OCI-LY1 (cell line): ENCODE results near the gene MARCHF5.
"Not testable (repeated sequence)": the region's sequence is repeated elsewhere in the genome, so short reads cannot be mapped to it uniquely, and the experiment has no call there.

Source experiments
- EZH2 ChIP-seq: fragments of 200-600 bp; sonication (generic), shearing (Covaris generic); IDR thresholded peaks from 2 replicates; pipeline ENCODE4 v1.8.0; 2017; ENCODE audit warnings: borderline replicate concordance, mixed run types, mild to moderate bottlenecking, antibody characterized with exemption, low read length, moderate library complexity, mixed read lengths
- TF ChIP-seq, protein P1 (sequence below): fragments of 200-600 bp; sonication (generic), shearing (Covaris generic); IDR thresholded peaks from 2 replicates; pipeline ENCODE4 v1.5.1; 2017; ENCODE audit warnings: mild to moderate bottlenecking, antibody characterized with exemption, low read length, moderate library complexity, mixed read lengths

DNA sequence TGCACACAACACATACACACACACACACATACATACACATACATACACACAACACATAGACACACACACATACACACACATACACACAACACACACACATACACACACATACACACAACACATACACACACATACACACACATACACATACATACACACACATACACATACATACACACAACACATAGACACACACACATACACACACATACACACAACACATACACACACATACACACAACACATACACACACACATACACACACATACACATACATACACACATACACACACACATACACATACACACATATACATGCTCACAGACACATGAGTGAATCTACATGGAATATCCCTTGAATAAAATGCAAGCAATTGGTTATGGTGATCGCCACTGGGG, 102.2 kb downstream of the MARCHF5 start:
- TF ChIP-seq, protein P1, sequence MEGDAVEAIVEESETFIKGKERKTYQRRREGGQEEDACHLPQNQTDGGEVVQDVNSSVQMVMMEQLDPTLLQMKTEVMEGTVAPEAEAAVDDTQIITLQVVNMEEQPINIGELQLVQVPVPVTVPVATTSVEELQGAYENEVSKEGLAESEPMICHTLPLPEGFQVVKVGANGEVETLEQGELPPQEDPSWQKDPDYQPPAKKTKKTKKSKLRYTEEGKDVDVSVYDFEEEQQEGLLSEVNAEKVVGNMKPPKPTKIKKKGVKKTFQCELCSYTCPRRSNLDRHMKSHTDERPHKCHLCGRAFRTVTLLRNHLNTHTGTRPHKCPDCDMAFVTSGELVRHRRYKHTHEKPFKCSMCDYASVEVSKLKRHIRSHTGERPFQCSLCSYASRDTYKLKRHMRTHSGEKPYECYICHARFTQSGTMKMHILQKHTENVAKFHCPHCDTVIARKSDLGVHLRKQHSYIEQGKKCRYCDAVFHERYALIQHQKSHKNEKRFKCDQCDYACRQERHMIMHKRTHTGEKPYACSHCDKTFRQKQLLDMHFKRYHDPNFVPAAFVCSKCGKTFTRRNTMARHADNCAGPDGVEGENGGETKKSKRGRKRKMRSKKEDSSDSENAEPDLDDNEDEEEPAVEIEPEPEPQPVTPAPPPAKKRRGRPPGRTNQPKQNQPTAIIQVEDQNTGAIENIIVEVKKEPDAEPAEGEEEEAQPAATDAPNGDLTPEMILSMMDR, result not testable (repeated sequence)
- not testable (repeated sequence) for TF ChIP-seq EZH2
